OCI-LY1 (cell line): ENCODE results near the gene PI16.

Experiments used
- H2AFZ ChIP-seq: fragments of 200-600 bp; sonication (generic), shearing (Covaris generic); 2 replicates; pipeline ENCODE4 v1.6.0; 2014; ENCODE audit warnings: antibody characterized with exemption, mild to moderate bottlenecking, low read length
- H3F3A ChIP-seq: fragments of 200-600 bp; sonication (generic), shearing (Covaris generic); 2 replicates; pipeline ENCODE4 v1.6.0; 2014; ENCODE audit warnings: mild to moderate bottlenecking, antibody characterized with exemption, low read length, moderate library complexity; ENCODE audit not compliant: insufficient read depth
- H3K27ac ChIP-seq: fragments of 200-600 bp; sonication (generic); 2 replicates; pipeline ENCODE4 v1.5.1; 2014; ENCODE audit warnings: low read length, mixed run types, mild to moderate bottlenecking, low read depth; ENCODE audit not compliant: poor library complexity, severe bottlenecking
- H3K27me3 ChIP-seq: fragments of 200-600 bp; sonication (generic); 2 replicates; pipeline ENCODE4 v1.6.0; 2014; ENCODE audit warnings: antibody characterized with exemption, mild to moderate bottlenecking, low read length, moderate library complexity; ENCODE audit not compliant: insufficient read depth
- H3K36me3 ChIP-seq: fragments of 200-600 bp; sonication (generic); 2 replicates; pipeline ENCODE4 v1.6.1; 2014; ENCODE audit warnings: mild to moderate bottlenecking, antibody characterized with exemption, low read length, moderate library complexity, mixed read lengths; ENCODE audit not compliant: insufficient read depth
- H3K4me1 ChIP-seq: fragments of 200-600 bp; sonication (generic); 2 replicates; pipeline ENCODE4 v1.5.1; 2014; ENCODE audit warnings: mild to moderate bottlenecking, low read length, moderate library complexity; ENCODE audit not compliant: insufficient read depth, severe bottlenecking
- H3K4me2 ChIP-seq: fragments of 200-600 bp; sonication (generic), shearing (Covaris generic); 2 replicates; pipeline ENCODE4 v1.6.1; 2014; ENCODE audit warnings: low read length
- H3K4me3 ChIP-seq: fragments of 200-600 bp; sonication (generic); 2 replicates; pipeline ENCODE4 v1.5.1; 2014; ENCODE audit warnings: low read length, low read depth, mild to moderate bottlenecking, mixed read lengths; ENCODE audit not compliant: poor library complexity, severe bottlenecking
- H3K79me2 ChIP-seq: fragments of 200-600 bp; shearing (Covaris generic); 2 replicates; pipeline ENCODE4 v1.6.1; 2016; ENCODE audit warnings: mixed run types, low read length, mixed read lengths; ENCODE audit not compliant: insufficient read depth
- H3K9ac ChIP-seq: fragments of 200-600 bp; sonication (generic), shearing (Covaris generic); 2 replicates; pipeline ENCODE4 v1.6.1; 2014; ENCODE audit warnings: mild to moderate bottlenecking, low read length, mixed read lengths
- H3K9me2 ChIP-seq: fragments of 200-600 bp; sonication (generic), shearing (Covaris generic); 2 replicates; pipeline ENCODE4 v1.6.1; 2014; ENCODE audit warnings: low read depth, mild to moderate bottlenecking, low read length, mixed read lengths
- H3K9me3 ChIP-seq: fragments of 200-600 bp; shearing (Covaris generic); 2 replicates; pipeline ENCODE4 v1.6.1; 2014; ENCODE audit warnings: low read length, mixed read lengths
- H4K20me1 ChIP-seq: fragments of 200-600 bp; sonication (generic), shearing (Covaris generic); 2 replicates; pipeline ENCODE4 v1.6.0; 2016; ENCODE audit warnings: mild to moderate bottlenecking, low read length; ENCODE audit not compliant: insufficient read depth
- CTCF ChIP-seq: fragments of 200-600 bp; sonication (generic), shearing (Covaris generic); IDR thresholded peaks from 2 replicates; pipeline ENCODE4 v1.5.1; 2017; ENCODE audit warnings: mild to moderate bottlenecking, antibody characterized with exemption, low read length, moderate library complexity, mixed read lengths
- EZH2 ChIP-seq: fragments of 200-600 bp; sonication (generic), shearing (Covaris generic); IDR thresholded peaks from 2 replicates; pipeline ENCODE4 v1.8.0; 2017; ENCODE audit warnings: borderline replicate concordance, mixed run types, mild to moderate bottlenecking, antibody characterized with exemption, low read length, moderate library complexity, mixed read lengths

PI16 gene

GRCh38 chr6:36976509-36976908 is 22.0 kb downstream of the PI16 start:
- H3F3A ChIP-seq, result no peaks in the 10 kb centered on the region
- no peak for TF ChIP-seq CTCF
- TF ChIP-seq EZH2, result no peak
- H3K9me2 ChIP-seq, result no peaks in the 10 kb centered on the region
- H3K36me3 ChIP-seq, result peaks cover 75% of the 10 kb centered on the region
- no peak overlapping the region for H3K4me3 ChIP-seq
- H3K4me1 ChIP-seq, result peaks cover 27% of the 10 kb centered on the region
- H3K27ac ChIP-seq, result no peak overlapping the region
- H3K79me2 ChIP-seq, result peaks cover 6% of the 10 kb centered on the region
- H3K4me2 ChIP-seq, result no peak overlapping the region
- no peak overlapping the region for H3K9ac ChIP-seq
- no peak overlapping the region for H2AFZ ChIP-seq
- no peaks in the 10 kb centered on the region for H3K9me3 ChIP-seq
- H3K27me3 ChIP-seq, result no peaks in the 10 kb centered on the region
- no peaks in the 10 kb centered on the region for H4K20me1 ChIP-seq

- no peaks in the 10 kb centered on the region for H4K20me1 ChIP-seq
- no peak overlapping the region for H3K4me3 ChIP-seq
These were observed 22.4 kb downstream of the PI16 start for GRCh38 chr6:36976931-36977330.

GRCh38 chr6:36977470-36977941 is 23.0 kb downstream of the PI16 start:
- no peak overlapping the region for H2AFZ ChIP-seq
- H3K9ac ChIP-seq, result no peak overlapping the region
- no peaks in the 10 kb centered on the region for H3K9me3 ChIP-seq
- peaks cover 32% of the 10 kb centered on the region for H3K4me1 ChIP-seq
- H3K4me3 ChIP-seq, result no peak overlapping the region
- H3K4me2 ChIP-seq, result no peak overlapping the region
- peaks cover 65% of the 10 kb centered on the region for H3K36me3 ChIP-seq
- TF ChIP-seq CTCF, result peak; percentile 86
- TF ChIP-seq EZH2, result no peak
- H4K20me1 ChIP-seq, result no peaks in the 10 kb centered on the region
- H3K79me2 ChIP-seq, result peaks cover 9% of the 10 kb centered on the region
- no peak overlapping the region for H3K27ac ChIP-seq
- H3F3A ChIP-seq, result no peaks in the 10 kb centered on the region
- H3K9me2 ChIP-seq, result no peaks in the 10 kb centered on the region
- no peaks in the 10 kb centered on the region for H3K27me3 ChIP-seq

More at GRCh38 chr6:36976931-36977330, 22.4 kb downstream of the PI16 start:
- Histone ChIP-seq H3K36me3 (peaks cover 71% of the 10 kb centered on the region), H2AFZ (no peak overlapping the region), H3K79me2 (peaks cover 7% of the 10 kb centered on the region), H3K9me3 (no peaks in the 10 kb centered on the region), H3K9me2 (no peaks in the 10 kb centered on the region), H3K4me1 (peaks cover 32% of the 10 kb centered on the region), H3K27me3 (no peaks in the 10 kb centered on the region), H3K27ac (no peak overlapping the region), H3K9ac (no peak overlapping the region), H3F3A (no peaks in the 10 kb centered on the region), H3K4me2 (no peak overlapping the region)
- TF ChIP-seq CTCF (no peak), EZH2 (no peak)
